GM19099 (cell line): Measurements from ENCODE around the gene SIVA1.

Experiments used
- POLR2A ChIP-seq: IDR thresholded peaks from 3 replicates; pipeline ENCODE4 v1.6.1; 2011; ENCODE audit warnings: low read depth; ENCODE audit not compliant: insufficient read length; ENCODE audit errors: extremely low read depth

SIVA1 gene

DNA sequence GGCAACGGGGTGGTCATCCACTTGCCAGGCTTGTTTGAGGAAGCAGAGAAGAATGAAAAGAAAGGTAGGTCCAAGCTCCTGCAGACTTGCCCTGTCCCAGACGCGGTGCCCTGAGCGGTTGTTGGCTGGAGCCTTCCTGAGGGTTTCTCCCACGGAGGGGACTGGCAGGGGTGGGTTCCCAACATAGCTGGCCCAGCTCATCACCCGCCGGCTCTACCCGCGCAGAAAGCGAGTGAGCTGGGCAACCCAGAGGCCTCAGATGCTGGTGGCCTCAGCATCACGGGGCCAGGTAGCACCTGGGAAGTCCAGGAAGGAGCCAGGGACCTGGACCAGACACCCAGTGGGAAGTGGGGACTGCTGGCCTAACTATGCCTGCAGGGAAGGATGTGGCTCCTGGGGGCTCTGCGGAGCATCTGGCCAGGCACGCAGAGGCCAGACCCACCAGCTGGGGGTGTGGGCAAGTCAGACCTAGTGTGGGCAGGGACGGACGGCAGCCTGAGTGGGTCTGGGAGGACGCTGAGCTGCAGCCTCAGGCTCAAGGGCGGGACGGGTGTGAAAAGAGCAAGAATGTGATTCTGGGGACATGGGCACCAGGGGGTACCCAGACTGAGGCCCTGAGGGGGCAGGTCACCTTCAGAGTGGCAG lies 14.4 kb upstream of the SIVA1 start:
- no peak for TF ChIP-seq POLR2A

DNA sequence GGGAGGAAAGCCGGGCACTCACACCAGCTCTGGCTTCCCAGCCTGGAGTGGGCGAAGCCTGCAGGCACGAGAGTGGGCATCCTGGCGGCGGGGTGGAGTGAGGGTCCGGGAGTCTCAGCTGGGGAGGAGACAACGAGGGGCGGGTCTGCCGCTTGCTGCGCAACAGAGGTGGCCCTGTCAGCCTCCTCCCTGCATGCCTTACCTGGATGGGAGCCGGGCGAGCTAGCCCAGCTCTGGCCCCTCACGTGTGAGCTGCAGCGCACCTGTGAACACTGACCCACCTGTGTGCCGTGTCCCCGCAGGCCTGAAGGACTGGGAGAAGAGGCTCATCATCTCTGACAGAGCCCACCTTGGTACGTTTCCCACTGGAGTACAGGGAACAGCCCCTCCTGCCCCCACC lies 13.9 kb upstream of the SIVA1 start:
- TF ChIP-seq POLR2A, result no peak

DNA sequence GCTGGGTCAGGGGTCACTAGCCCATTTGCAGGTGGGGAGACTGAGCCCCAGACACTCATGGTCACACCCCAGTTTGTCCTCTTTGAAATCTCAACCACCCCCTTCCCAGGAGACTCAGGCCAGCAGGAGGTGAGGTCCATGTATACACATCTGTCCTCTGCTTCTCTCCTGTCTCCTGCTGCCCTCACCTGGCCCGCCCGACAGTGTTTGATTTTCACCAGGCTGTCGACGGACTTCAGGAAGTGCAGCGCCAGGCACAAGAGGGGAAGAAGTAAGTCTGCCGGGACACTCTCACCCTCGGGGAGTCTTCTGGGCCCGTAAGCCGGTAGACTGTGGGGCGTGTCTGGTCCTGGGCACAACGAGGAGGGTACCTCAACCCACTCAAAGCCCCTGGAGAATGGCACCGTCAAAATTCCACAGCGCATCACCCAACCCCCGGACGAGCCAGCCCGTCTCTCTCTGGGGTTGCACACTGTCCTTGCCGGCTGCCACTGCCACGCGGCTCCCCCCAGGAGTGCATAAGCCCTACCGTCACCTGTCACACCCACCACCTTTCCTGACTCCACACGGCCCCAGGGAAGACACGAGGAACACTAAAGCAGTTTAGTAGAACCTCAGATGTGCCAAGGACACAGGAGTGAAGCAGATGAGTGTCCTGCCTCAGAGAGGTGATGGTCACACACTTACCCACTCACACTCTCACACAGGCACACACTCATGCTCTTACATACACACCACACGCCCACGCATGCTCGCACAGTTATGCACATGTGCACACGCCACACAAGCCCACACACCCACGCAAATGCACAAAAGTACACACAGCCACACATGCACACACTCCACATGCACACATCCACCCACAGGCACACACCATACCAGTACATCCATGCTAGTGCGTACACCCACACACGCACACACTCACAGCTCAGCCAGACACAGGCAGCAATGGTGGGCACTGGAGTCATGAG lies 13.1 kb upstream of the SIVA1 start:
- TF ChIP-seq POLR2A, result no peak

DNA sequence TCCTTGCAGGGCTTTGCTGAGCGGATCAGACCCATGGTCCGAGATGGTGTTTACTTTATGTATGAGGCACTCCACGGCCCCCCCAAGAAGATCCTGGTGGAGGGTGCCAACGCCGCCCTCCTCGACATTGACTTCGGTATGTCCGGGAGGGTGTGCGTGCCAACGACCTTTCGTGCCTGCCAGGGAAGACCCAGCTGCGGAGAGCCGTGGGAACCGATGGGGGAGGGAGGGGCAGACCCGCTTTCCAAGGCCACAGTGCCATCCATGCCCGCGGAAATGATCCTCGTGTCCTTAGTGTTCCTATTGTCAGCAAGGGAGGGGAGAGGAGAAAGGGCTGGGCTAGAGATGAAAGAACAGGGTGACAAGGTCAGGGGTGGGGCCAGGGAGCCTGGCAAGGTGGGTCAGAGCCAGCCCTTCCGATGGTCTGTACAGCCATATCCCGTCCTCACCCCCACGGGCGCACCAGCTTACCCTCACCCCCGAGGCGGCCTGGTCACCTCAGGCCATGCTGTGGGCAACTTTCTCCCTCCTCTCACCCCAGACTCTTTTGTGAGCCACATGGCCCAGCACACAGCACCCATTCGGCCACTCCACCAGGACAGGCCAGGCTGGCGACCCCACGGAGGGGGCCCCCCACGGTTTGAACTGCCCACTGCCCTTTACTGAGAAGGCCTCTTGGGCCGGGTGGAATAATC lies 11.7 kb upstream of the SIVA1 start:
- TF ChIP-seq POLR2A, result no peak

DNA sequence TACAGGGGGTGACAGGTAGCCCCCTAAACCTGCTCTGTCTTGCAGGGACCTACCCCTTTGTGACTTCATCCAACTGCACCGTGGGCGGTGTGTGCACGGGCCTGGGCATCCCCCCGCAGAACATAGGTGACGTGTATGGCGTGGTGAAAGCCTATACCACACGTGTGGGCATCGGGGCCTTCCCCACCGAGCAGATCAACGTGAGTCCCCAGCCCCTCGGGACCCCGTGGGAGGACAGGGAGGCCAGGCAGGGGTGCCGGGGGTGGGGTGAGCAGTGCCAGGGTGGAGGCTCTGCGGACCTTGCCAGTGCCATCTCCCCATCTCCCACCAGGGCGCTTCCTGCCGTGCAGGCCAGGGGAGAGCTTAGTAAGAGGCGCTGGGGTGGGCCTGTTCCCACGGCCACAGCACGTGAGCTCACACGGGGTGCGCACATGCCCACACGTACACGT lies 11.1 kb upstream of the SIVA1 start:
- no peak for TF ChIP-seq POLR2A

DNA sequence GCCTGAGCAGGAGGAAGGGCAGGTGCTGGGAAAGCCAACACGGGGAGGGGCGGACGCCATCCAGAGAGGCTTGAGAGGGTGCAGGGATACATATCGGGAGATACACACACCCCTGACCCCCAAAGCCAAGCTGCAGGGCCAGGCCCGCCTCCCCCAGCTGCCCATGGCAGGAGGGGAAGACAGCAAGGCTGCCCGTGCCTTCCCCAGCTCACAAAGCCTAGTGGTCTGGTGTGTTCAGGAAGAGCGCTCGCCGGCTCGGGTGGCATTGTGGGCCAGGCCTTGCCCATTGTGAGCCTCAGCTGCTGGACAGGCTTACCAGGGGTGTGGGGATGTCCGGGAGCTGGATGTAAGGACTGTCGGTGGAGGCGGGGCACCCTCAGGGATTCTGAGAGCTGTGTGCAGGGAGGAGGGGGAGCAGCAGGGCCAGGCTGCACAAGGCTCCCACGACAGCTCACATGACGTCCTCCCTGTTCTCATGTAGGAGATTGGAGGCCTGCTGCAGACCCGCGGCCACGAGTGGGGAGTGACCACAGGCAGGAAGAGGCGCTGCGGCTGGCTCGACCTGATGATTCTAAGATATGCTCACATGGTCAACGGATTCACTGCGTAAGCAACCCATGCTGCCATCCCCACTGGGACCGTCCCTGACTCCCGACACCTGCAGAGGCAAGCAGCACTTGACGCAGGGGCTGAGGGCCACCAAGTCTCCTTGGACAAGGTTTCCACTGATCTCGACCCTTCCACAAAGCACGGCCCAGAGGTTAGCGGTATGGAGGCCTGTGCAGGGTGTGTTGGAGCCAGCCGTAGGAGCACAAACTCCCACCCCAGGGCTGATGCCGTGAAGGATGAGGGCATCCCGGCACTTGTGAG lies 10.1 kb upstream of the SIVA1 start:
- no peak for TF ChIP-seq POLR2A

DNA sequence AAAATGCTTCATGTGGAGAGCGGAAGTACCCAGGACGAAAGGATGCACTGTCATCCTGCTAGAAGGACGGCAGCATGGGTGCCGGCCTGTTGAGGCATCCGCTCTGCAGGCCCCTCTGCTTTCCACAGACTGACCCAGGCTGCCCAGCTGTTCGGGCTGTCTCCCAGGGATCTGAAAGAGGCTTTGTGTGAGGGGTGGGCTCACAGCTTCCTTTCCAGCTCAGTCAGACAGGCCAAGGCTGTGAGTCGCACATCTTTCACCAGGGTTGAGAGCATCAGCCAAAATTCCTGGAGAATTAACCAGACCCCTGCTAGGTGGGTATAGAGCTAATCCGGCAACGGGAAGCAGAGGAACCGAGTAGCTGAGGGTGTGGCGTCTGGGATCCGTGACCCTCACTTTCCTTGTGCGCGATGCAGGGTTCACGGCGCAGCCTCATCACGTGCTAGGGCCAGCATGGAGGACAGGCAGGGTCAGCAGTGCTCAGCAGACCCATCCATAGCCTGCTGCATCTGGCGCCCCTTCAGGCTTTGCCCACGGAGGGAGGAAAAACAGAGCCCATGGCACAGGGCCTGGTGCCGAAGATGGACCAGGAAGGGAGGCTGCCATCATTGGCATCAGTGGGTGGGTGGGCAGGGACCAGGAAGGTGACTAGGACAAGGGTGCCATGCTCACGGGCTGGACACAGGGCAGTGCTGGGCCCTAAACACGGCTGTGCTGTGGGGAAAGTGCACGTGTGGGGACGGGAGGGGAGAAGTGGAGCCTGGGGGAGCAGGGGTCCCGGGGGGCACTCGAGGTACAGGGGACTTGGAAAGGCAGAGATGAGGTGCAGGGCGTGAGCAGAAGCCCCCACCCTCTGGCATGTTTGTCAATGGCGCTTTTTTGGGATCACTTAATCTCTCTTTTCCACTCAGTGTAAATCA lies 9.2 kb upstream of the SIVA1 start:
- TF ChIP-seq POLR2A, result no peak

DNA sequence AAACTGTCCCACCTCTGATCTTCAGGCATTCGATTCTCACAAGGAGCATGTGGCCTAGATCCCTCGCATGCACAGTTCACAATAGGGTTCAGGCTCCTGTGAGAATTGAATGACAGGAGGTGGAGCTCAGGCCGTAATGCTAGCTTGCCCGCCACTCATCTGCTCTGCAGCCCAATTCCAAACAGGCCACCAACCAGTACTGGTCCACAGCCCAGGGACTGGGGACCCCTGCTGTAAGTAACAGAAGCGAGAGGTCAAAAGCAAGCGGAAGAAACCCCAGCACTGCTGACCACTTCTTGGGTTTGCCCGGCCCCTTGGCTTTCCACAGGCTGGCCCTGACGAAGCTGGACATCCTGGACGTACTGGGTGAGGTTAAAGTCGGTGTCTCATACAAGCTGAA lies 8.5 kb upstream of the SIVA1 start:
- TF ChIP-seq POLR2A, result no peak

DNA sequence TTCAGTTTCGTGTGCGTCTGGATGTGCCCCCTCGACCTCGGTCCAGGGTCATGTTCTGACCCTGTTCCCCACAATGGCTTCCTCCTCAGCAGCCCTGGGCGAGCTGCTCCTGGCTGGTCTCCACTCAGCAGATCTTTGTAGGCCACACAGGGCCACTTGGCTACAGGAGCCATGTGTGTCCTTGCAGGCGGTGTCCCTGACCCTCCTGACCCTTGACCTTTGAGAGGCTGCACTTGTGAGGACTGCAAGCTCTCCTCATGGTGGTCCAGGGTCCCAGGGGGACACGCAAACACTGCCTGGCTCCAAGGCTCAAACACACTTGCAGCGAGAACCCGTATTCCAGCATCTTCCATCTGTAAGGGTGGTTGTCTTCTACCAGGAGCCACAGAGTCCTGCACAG lies 7.5 kb upstream of the SIVA1 start:
- no peak for TF ChIP-seq POLR2A

DNA sequence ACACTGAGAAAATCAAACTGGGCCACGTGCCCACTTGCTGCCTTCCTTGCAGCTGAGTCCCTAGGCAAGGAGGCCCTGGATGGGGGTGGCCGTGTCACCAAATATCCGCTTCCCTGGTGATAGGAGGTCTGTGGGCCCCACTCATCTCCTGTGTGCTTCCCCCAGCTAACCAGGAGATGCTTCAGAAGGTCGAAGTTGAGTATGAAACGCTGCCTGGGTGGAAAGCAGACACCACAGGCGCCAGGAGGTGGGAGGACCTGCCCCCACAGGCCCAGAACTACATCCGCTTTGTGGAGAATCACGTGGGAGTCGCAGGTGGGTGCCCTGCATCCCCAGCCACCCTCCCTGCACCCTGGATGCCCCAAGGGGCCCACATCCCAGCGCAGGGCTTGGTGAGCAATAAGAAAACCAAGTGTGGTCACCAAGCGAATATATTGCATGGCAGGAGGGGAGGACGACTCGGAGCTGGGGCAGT lies 6.8 kb upstream of the SIVA1 start:
- TF ChIP-seq POLR2A, result no peak

DNA sequence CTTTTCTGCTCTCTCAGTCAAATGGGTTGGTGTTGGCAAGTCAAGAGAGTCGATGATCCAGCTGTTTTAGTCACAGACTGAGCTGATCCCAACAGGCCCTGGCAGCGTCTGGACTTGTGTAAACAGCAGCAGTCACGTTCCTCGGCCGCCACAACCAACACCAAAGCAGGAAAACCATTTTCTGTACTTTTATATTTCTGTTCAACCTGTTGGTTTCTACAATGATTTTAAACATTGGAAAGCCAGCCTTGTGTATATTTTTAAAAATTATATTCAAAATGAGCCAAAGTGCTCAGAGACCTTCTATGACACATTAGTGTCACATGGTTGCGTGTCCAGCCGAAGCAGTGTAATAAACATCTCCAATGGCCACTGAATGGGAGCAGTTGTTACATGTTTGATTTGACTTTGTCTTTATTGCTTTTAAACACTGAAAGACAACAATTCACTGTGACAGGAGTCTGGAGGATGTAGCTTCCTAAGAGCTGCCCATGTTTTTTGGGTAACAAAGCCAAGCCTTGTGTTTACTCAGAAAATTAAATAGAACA lies 5.9 kb upstream of the SIVA1 start:
- no peak for TF ChIP-seq POLR2A

DNA sequence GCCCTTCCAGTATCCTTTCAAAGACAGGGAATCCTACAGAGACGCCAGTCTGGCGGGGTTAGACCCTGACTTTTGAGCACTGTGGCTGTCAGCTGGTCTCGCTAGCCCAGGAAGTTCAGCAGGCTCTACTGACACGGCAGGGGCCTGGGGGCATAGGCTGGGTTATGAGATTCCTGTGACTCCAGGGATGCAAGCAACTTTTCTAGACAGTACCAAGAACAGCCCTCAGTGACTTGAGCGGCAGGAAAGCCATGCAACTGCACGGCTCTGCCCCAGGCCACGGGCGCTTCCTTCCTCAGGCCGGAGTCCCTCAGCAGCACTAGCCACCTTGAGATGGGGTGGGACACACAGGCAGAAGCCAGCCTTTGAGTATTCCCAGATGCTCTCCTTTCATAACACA lies 5.1 kb upstream of the SIVA1 start:
- no peak for TF ChIP-seq POLR2A

DNA sequence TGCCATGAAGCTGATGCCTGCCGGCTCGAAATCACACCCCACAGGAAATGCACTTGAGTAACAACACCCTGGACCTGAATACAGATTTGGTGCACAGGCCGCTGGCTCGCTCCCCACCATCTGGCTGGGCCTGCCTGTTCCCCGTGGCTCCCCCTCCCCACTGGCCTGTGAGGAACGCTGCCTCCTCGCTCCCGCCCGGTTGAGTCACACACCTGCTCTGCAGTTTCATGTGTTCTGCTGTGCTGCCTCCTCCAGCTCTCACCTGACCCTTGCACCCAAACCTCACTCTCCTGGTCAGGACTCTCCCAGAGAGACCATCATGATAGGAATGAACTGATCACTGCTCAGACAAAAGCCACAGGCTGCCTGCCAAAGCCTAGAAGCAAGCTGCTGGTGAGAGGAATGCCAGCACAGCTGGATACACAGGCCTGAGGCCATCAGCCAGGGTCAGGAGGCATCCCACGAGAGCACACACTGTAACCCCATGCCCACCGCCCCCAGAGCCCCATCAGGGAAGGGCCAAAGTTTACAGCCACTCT lies 3.8 kb upstream of the SIVA1 start:
- TF ChIP-seq POLR2A, result no peak
